ENCODE measurements around the gene ADAP1. TPM values are rescaled to one million over a fixed set of nuclear protein-coding genes. Genes with fewer than 3 reads are reported as not detected.

Gene ADAP1
- total RNA-seq, 1 experiment from 2014 or later, result 34.0 TPM

- DNase-seq (ENCODE audit: low read depth, low spot score), result no peak
- Histone ChIP-seq H3K79me2 (ENCODE audit: insufficient read depth, low read length) (no peaks in the 10 kb centered on the region), H2AFZ (ENCODE audit: low read depth, low read length, poor library complexity, severe bottlenecking) (no peak overlapping the region), H3K4me3 (replicated peaks in 1 of 2; ENCODE audit: low read depth in 1 of 2, low read length in 2 of 2) (no peak overlapping the region), H3K27ac (ENCODE audit: low read depth, low read length) (no peak overlapping the region; the same call in 1 of the 2 replicates), H3K9me2 (ENCODE audit: insufficient read depth) (no peaks in the 10 kb centered on the region), H3K4me2 (ENCODE audit: low read length) (no peak overlapping the region), H3K36me3 (ENCODE audit: control insufficient read depth in 1 of 2, insufficient read depth in 2 of 2, low read length in 2 of 2) (peaks cover 4 to 15% of the 10 kb centered on the region in 2 experiments; a peak in 2 of 4 replicates), H3K9me3 (ENCODE audit: control insufficient read depth in 1 of 2, insufficient read depth in 1 of 2, low read depth in 1 of 2, low read length in 2 of 2) (no peaks in the 10 kb centered on the region), H3K27me3 (ENCODE audit: insufficient read depth, low read length) (no peaks in the 10 kb centered on the region), H4K20me1 (ENCODE audit: insufficient read depth) (no peaks in the 10 kb centered on the region), H3K9ac (ENCODE audit: low read length) (no peak overlapping the region), H3K4me1 (ENCODE audit: control insufficient read depth in 1 of 2, insufficient read depth in 2 of 2, low read length in 2 of 2) (peaks cover 7 to 9% of the 10 kb centered on the region in 2 experiments)
- intact Hi-C loops (cut with micrococcal nuclease), result no loop called here
- TF ChIP-seq SIN3A (IDR thresholded peaks at IDR 0.05; ENCODE audit: low read depth), result no peak
- TF ChIP-seq ZFX (IDR thresholded peaks at IDR 0.05), result no peak
- no peak for TF ChIP-seq TCF7L2 (IDR thresholded peaks at IDR 0.05; ENCODE audit: borderline replicate concordance, extremely low read depth, insufficient read depth, insufficient read length)
- no peak for TF ChIP-seq EZH2 (IDR thresholded peaks at IDR 0.05)
- TF ChIP-seq ZNF274 (IDR thresholded peaks at IDR 0.05; ENCODE audit: low read depth, low read length), result no peak
- no peak for TF ChIP-seq FOSL1 (IDR thresholded peaks at IDR 0.05; ENCODE audit: low read depth)
- no peak for TF ChIP-seq CTCF (IDR thresholded peaks at IDR 0.05 in 2 of 3, conservative IDR thresholded peaks at IDR 0.05 in 1 of 3; ENCODE audit: borderline replicate concordance in 1 of 3, insufficient read depth in 1 of 3, low read depth in 2 of 3, low read length in 2 of 3)
- TF ChIP-seq POLR2A (IDR thresholded peaks at IDR 0.05; ENCODE audit: borderline replicate concordance, extremely low read depth, insufficient read depth, insufficient read length), result no peak
- no peak for TF ChIP-seq SRF (IDR thresholded peaks at IDR 0.05; ENCODE audit: low read depth)
- no peak for TF ChIP-seq SP1 (IDR thresholded peaks at IDR 0.05; ENCODE audit: low read depth)
- TF ChIP-seq ELF1 (IDR thresholded peaks at IDR 0.05; ENCODE audit: borderline replicate concordance, low read depth), result no peak
- no peak for TF ChIP-seq MAX (IDR thresholded peaks at IDR 0.05)
- no peak for TF ChIP-seq REST (IDR thresholded peaks at IDR 0.05; ENCODE audit: low read depth)
- no peak for TF ChIP-seq CBX3 (IDR thresholded peaks at IDR 0.05; ENCODE audit: low read depth)
- TF ChIP-seq EZH2phosphoT487 (IDR thresholded peaks at IDR 0.05; ENCODE audit: borderline replicate concordance), result no peak
- TF ChIP-seq CEBPB (IDR thresholded peaks at IDR 0.05; ENCODE audit: low read depth), result no peak
- ChIA-PET CTCF (no interaction called here), POLR2A (no interaction called here), RAD21 (ENCODE audit: low non-redundant PET in 1 of 2, low total read pairs in 2 of 2, uncharacterized antibody in 2 of 2, unreplicated experiment in 2 of 2) (no interaction called here)
- no TSS peak for BruUV-seq (replicated peaks)
- no peak for ATAC-seq
These were observed 55.4 kb downstream of the ADAP1 start for GRCh38 chr7:898855-899681.
